22Rv1 (cell line): ENCODE data around the gene CDNF.

Experiments
- CTCF ChIP-seq: fragments of 450-650 bp; IDR thresholded peaks from 2 replicates; pipeline ENCODE4 v1.5.1; 2017; ENCODE audit warnings: mild to moderate bottlenecking
- ZFX ChIP-seq: fragments of 450-650 bp; IDR thresholded peaks from 2 replicates; pipeline ENCODE4 v1.6.1; 2017; ENCODE audit warnings: antibody characterized with exemption, borderline replicate concordance

- no peak for TF ChIP-seq CTCF
- TF ChIP-seq ZFX: no peak
Observed at GRCh38 chr10:14836208-14836607, 1.6 kb downstream of the CDNF start.
